Lower leg skin (tissue), 3 donors: Measurements from ENCODE around the gene SLC34A1.

ENCODE experiments used
- POLR2A ChIP-seq, 2 donors: fragments of 450-650 bp; IDR thresholded peaks; one replicate each; pipeline ENCODE4 v1.6.1; 2016 to 2017; ENCODE audit warnings: antibody characterized with exemption in 2 of 2, mild to moderate bottlenecking in 1 of 2, moderate library complexity in 1 of 2
- TF ChIP-seq, protein P1 (sequence below), 3 donors: fragments of 450-650 bp; IDR thresholded peaks; one replicate each; pipeline ENCODE4 v1.5.1; 2016; ENCODE audit warnings: antibody characterized with exemption in 3 of 3, mild to moderate bottlenecking in 3 of 3, moderate library complexity in 2 of 3

DNA sequence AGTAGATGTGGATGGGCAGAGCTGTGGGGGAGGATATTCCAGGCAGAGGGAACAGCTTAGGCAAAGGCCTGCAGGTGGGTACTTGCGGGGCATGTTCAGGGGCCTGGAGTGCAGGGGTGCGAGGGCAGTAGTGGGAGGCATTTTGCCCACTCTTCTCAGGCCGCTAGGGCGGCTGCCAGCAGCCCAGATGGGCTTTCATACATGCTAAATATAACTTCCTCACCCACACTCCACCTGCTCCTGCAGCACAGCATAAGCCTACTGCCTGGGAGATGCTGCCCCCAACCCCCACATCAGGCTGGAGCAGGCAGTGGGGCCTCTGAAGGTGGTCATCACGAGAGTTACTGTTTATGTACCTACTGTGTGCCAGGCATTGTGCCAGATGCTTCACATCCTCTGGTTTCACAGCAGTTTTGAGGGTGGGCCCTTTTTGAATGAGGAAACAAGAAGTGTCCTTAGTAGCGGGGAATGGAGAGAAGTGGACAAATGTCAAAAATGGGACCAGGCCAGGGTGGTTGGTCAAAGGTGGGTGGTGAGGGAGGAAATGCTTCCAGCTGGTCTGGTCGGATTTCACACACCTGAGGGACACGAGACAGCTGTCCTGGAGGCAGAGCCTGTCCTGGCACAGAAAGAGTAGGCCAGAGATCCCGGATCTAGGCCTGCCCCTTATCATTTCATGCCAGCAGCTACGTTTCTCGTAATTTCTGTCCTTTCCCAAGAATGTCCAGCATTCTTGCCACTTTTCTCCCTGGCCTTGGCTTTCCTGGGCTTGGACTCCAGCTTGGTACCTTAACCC is 14.4 kb upstream of the SLC34A1 start:
- TF ChIP-seq, protein P1, sequence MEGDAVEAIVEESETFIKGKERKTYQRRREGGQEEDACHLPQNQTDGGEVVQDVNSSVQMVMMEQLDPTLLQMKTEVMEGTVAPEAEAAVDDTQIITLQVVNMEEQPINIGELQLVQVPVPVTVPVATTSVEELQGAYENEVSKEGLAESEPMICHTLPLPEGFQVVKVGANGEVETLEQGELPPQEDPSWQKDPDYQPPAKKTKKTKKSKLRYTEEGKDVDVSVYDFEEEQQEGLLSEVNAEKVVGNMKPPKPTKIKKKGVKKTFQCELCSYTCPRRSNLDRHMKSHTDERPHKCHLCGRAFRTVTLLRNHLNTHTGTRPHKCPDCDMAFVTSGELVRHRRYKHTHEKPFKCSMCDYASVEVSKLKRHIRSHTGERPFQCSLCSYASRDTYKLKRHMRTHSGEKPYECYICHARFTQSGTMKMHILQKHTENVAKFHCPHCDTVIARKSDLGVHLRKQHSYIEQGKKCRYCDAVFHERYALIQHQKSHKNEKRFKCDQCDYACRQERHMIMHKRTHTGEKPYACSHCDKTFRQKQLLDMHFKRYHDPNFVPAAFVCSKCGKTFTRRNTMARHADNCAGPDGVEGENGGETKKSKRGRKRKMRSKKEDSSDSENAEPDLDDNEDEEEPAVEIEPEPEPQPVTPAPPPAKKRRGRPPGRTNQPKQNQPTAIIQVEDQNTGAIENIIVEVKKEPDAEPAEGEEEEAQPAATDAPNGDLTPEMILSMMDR (IDR thresholded peaks at IDR 0.05) = no peak
- no peak for TF ChIP-seq POLR2A (IDR thresholded peaks at IDR 0.05)
